Ectodermal cell (in vitro differentiated cells): ENCODE results near the gene POLD2.
"Not testable (repeated sequence)": the region's sequence is repeated elsewhere in the genome, so short reads cannot be mapped to it uniquely, and the experiment has no call there.

Experiments used
- H3K27ac ChIP-seq: 2 replicates; pipeline ENCODE4 v1.7.0; 2013; ENCODE audit warnings: mild to moderate bottlenecking, low read depth, low read length; ENCODE audit not compliant: insufficient read depth, poor library complexity, severe bottlenecking
- H3K27me3 ChIP-seq: 2 replicates; pipeline ENCODE4 v1.7.0; 2013; ENCODE audit warnings: mild to moderate bottlenecking, low read length; ENCODE audit not compliant: insufficient read depth, control insufficient read depth, poor library complexity, severe bottlenecking
- H3K36me3 ChIP-seq: one replicate; pipeline ENCODE4 v1.7.0; 2013; ENCODE audit warnings: low read length; ENCODE audit not compliant: control insufficient read depth, insufficient read depth
- H3K4me1 ChIP-seq: one replicate; pipeline ENCODE4 v1.7.0; 2013; ENCODE audit warnings: low read length; ENCODE audit not compliant: control insufficient read depth, insufficient read depth
- H3K4me3 ChIP-seq: 2 replicates; pipeline ENCODE4 v1.7.0; 2013; ENCODE audit warnings: low read depth, low read length, control low read depth; ENCODE audit not compliant: insufficient read depth
- H3K9me3 ChIP-seq: 2 replicates; pipeline ENCODE4 v1.7.0; 2013; ENCODE audit warnings: mild to moderate bottlenecking, low read length, moderate library complexity; ENCODE audit not compliant: control insufficient read depth
- WGBS, 2 experiments: methylation state at CpG; one replicate each; pipeline ENCODE4 v1.1.7; 2013; ENCODE audit warnings: missing lambda C conversion rate in 2 of 2; 5-methylcytosine and 5-hydroxymethylcytosine counted together

Gene POLD2

GRCh38 chr7:44138698-44139097, 15.3 kb upstream of the POLD2 start:
- WGBS, 2 experiments, result 91 to 94% methylated on average over 8 of the region's 8 CpGs

GRCh38 chr7:44136731-44137130, 13.4 kb upstream of the POLD2 start:
- WGBS, 2 experiments, result 92 to 93% methylated on average over 5 of the region's 5 CpGs
- Histone ChIP-seq H3K4me3 (no peak overlapping the region), H3K27ac (no peak overlapping the region), H3K27me3 (no peaks in the 10 kb centered on the region), H3K9me3 (no peaks in the 10 kb centered on the region), H3K4me1 (no peaks in the 10 kb centered on the region), H3K36me3 (no peaks in the 10 kb centered on the region)

More at GRCh38 chr7:44138698-44139097, 15.3 kb upstream of the POLD2 start:
- Histone ChIP-seq H3K4me3 (no peak overlapping the region), H3K9me3 (no peaks in the 10 kb centered on the region), H3K36me3 (no peaks in the 10 kb centered on the region), H3K27me3 (peaks cover under 1% of the 10 kb centered on the region), H3K4me1 (no peaks in the 10 kb centered on the region), H3K27ac (no peak overlapping the region)

GRCh38 chr7:44134943-44135628, 11.7 kb upstream of the POLD2 start:
- H3K4me3 ChIP-seq, result no peak overlapping the region
- no peaks in the 10 kb centered on the region for H3K27me3 ChIP-seq
- H3K9me3 ChIP-seq, result no peaks in the 10 kb centered on the region
- 89 to 92% methylated on average over 4 of the region's 4 CpGs for WGBS, 2 experiments
- no peak overlapping the region for H3K27ac ChIP-seq
- no peaks in the 10 kb centered on the region for H3K4me1 ChIP-seq
- no peaks in the 10 kb centered on the region for H3K36me3 ChIP-seq

- H3K27ac ChIP-seq, result no peak overlapping the region
- no peak overlapping the region for H3K4me3 ChIP-seq
- no peaks in the 10 kb centered on the region for H3K4me1 ChIP-seq
- no peaks in the 10 kb centered on the region for H3K27me3 ChIP-seq
- no peaks in the 10 kb centered on the region for H3K9me3 ChIP-seq
- WGBS, 2 experiments, result 43 to 44% methylated on average over 3 of the region's 3 CpGs
- H3K36me3 ChIP-seq, result no peaks in the 10 kb centered on the region
Measured at GRCh38 chr7:44133295-44133694, 9.9 kb upstream of the POLD2 start.

GRCh38 chr7:44132039-44132438, 8.7 kb upstream of the POLD2 start:
- Histone ChIP-seq H3K27ac (no peak overlapping the region), H3K36me3 (no peaks in the 10 kb centered on the region), H3K9me3 (no peaks in the 10 kb centered on the region), H3K4me3 (no peak overlapping the region), H3K27me3 (no peaks in the 10 kb centered on the region), H3K4me1 (no peaks in the 10 kb centered on the region)
- 86 to 93% methylated on average over 2 of the region's 2 CpGs for WGBS, 2 experiments

- no peaks in the 10 kb centered on the region for H3K4me1 ChIP-seq
- H3K4me3 ChIP-seq, result no peak overlapping the region
- 84 to 85% methylated on average over 12 of the region's 12 CpGs for WGBS, 2 experiments
- no peak overlapping the region for H3K27ac ChIP-seq
- no peaks in the 10 kb centered on the region for H3K9me3 ChIP-seq
- no peaks in the 10 kb centered on the region for H3K27me3 ChIP-seq
- H3K36me3 ChIP-seq, result no peaks in the 10 kb centered on the region
Measured at GRCh38 chr7:44131173-44132029, 8.1 kb upstream of the POLD2 start.

GRCh38 chr7:44128721-44129582, 5.6 kb upstream of the POLD2 start:
- H3K27me3 ChIP-seq, result peaks cover 12% of the 10 kb centered on the region
- no peaks in the 10 kb centered on the region for H3K9me3 ChIP-seq
- no peaks in the 10 kb centered on the region for H3K36me3 ChIP-seq
- 82 to 88% methylated on average over 6 of the region's 6 CpGs for WGBS, 2 experiments
- no peak overlapping the region for H3K4me3 ChIP-seq
- no peak overlapping the region for H3K27ac ChIP-seq
- no peaks in the 10 kb centered on the region for H3K4me1 ChIP-seq

GRCh38 chr7:44127161-44127560, 3.8 kb upstream of the POLD2 start:
- peaks cover 13% of the 10 kb centered on the region for H3K27me3 ChIP-seq

GRCh38 chr7:44126574-44126973, 3.2 kb upstream of the POLD2 start:
- WGBS, 2 experiments, result 90 to 93% methylated on average over 4 of the region's 4 CpGs
- not testable (repeated sequence) for H3K4me3 ChIP-seq, H3K36me3 ChIP-seq, H3K4me1 ChIP-seq, H3K9me3 ChIP-seq, H3K27ac ChIP-seq
- H3K27me3 ChIP-seq, result peaks cover 13% of the 10 kb centered on the region

More at GRCh38 chr7:44127161-44127560, 3.8 kb upstream of the POLD2 start:
- no peaks in the 10 kb centered on the region for H3K36me3 ChIP-seq
- H3K4me3 ChIP-seq, result no peak overlapping the region
- peaks cover under 1% of the 10 kb centered on the region for H3K4me1 ChIP-seq
- no peak overlapping the region for H3K27ac ChIP-seq
- H3K9me3 ChIP-seq, result no peaks in the 10 kb centered on the region

GRCh38 chr7:44124822-44125202, 1.5 kb upstream of the POLD2 start:
- Histone ChIP-seq H3K27ac (no peak overlapping the region), H3K4me3 (no peak overlapping the region), H3K27me3 (peaks cover 13% of the 10 kb centered on the region), H3K9me3 (no peaks in the 10 kb centered on the region), H3K4me1 (peaks cover 3% of the 10 kb centered on the region), H3K36me3 (no peaks in the 10 kb centered on the region)
- WGBS, 2 experiments, result 89 to 95% methylated on average over 6 of the region's 6 CpGs
